ENCODE data around the gene CLCN6. TPM values are rescaled to one million over a fixed set of nuclear protein-coding genes. Genes with fewer than 3 reads are reported as not detected.

Gene CLCN6
- polyA plus RNA-seq, 2 of the 4 experiments (the other 2 are of a cell fraction): 5.7 to 9.0 TPM

GRCh38 chr1:11874258-11874562 lies 68.2 kb downstream of the CLCN6 start (continued):
- TF ChIP-seq KDM1A (IDR thresholded peaks at IDR 0.05; ENCODE audit: low read depth): no peak
- TF ChIP-seq RCOR1 (IDR thresholded peaks at IDR 0.05; ENCODE audit: low read depth, low read length): no peak
- no peak for TF ChIP-seq RFX5 (IDR thresholded peaks at IDR 0.05)
- TF ChIP-seq NR3C1 (IDR thresholded peaks at IDR 0.05): no peak
- no peak for TF ChIP-seq EP300 (IDR thresholded peaks at IDR 0.05)
- no peak for TF ChIP-seq MAX (IDR thresholded peaks at IDR 0.05)

GRCh38 chr1:11874624-11875023 lies 68.6 kb downstream of the CLCN6 start:
- WGBS (ENCODE audit: missing lambda C conversion rate): 67% methylated on average over 6 of the region's 6 CpGs
- Histone ChIP-seq H3K9me3 (no peaks in the 10 kb centered on the region), H3K4me2 (no peak overlapping the region), H3K4me1 (no peaks in the 10 kb centered on the region), H3K4me3 (no peak overlapping the region), H3K27ac (no peak overlapping the region)
- no peak for FAIRE-seq
- ChIA-PET POLR2A (no interaction called here), CTCF (interaction anchor here (1.6 kb wide), 1 partner anchor 17 kb away, joined by 3 read pairs; no protein-coding TSS in a partner anchor)
- DNase-seq (ENCODE audit: low read depth in 1 of 2, low spot score in 1 of 2): no peak
- no peak for ATAC-seq
- TF ChIP-seq CHD2 (IDR thresholded peaks at IDR 0.05; ENCODE audit: low read length, partially characterized antibody): no peak
- no peak for TF ChIP-seq BCL3 (IDR thresholded peaks at IDR 0.05)
- TF ChIP-seq NFE2L2 (conservative IDR thresholded peaks at IDR 0.05; ENCODE audit: low read length): no peak
- no peak for TF ChIP-seq HDAC2 (IDR thresholded peaks at IDR 0.05)
- TF ChIP-seq POLR2AphosphoS2 (conservative IDR thresholded peaks at IDR 0.05; ENCODE audit: low read length): no peak
- no peak for TF ChIP-seq SREBF2 (IDR thresholded peaks at IDR 0.05)
- no peak for TF ChIP-seq MAX (IDR thresholded peaks at IDR 0.05)
- no peak for TF ChIP-seq HOXA7 (CRISPR knock-in tag; IDR thresholded peaks at IDR 0.05)
- TF ChIP-seq MAFK (IDR thresholded peaks at IDR 0.05; ENCODE audit: partially characterized antibody): no peak
- no peak for TF ChIP-seq TFCP2L1 (CRISPR knock-in tag; IDR thresholded peaks at IDR 0.05)

DNA sequence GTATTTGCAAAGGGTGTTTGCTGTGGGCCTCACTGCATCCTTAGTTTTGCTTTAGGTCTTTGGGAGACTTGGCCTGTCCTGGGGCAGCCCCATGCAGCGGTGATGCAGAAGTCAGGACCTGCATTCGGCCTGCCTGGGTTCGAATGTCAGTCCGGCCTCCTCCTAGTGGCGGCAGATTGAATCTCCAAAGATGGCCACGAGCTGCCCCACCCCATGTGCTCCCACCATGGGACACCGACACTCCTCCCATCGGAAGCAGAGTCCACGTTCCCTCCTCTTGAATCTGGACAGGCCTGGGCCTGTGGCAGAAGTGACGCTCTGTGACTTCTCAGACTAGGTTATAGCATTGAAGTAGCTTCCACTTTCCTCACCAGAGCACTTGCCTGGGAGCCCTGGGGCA lies 69.1 kb downstream of the CLCN6 start:
- no peak for FAIRE-seq
- no peak for ATAC-seq
- CTCF ChIA-PET: interaction anchor here (1.4 kb wide), 1 partner anchor 18 kb away, joined by 4 read pairs; no protein-coding TSS in a partner anchor

More for the DNA sequence above, 69.1 kb downstream of the CLCN6 start:
- Histone ChIP-seq H3K9me3 (no peaks in the 10 kb centered on the region), H3K4me3 (no peak overlapping the region), H3K4me2 (no peak overlapping the region), H3K27ac (no peak overlapping the region), H3K4me1 (no peaks in the 10 kb centered on the region)
- WGBS (ENCODE audit: missing lambda C conversion rate): 68% methylated on average over 9 of the region's 10 CpGs
- no peak for TF ChIP-seq ZSCAN20 (CRISPR knock-in tag; IDR thresholded peaks at IDR 0.05)
- TF ChIP-seq CBX8 (IDR thresholded peaks at IDR 0.05): no peak
- no peak for TF ChIP-seq EHF (CRISPR knock-in tag; IDR thresholded peaks at IDR 0.05)
- TF ChIP-seq GATA3 (IDR thresholded peaks at IDR 0.05; ENCODE audit: borderline replicate concordance): no peak
- TF ChIP-seq, protein P1, sequence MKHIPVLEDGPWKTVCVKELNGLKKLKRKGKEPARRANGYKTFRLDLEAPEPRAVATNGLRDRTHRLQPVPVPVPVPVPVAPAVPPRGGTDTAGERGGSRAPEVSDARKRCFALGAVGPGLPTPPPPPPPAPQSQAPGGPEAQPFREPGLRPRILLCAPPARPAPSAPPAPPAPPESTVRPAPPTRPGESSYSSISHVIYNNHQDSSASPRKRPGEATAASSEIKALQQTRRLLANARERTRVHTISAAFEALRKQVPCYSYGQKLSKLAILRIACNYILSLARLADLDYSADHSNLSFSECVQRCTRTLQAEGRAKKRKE (CRISPR knock-in tag; IDR thresholded peaks at IDR 0.05; ENCODE audit: low read depth): no peak
- TF ChIP-seq NR3C1 (IDR thresholded peaks at IDR 0.05): no peak
- TF ChIP-seq BCL3 (IDR thresholded peaks at IDR 0.05): no peak
- TF ChIP-seq HEYL (CRISPR knock-in tag; IDR thresholded peaks at IDR 0.05): no peak
- no peak for DNase-seq (ENCODE audit: low read depth in 1 of 2, low spot score in 1 of 2)
- POLR2A ChIA-PET: no interaction called here

Data from A549 (cell line).